A549 (cell line): ENCODE results near the gene NQO1. TPM values are rescaled to one million over a fixed set of nuclear protein-coding genes. Genes with fewer than 3 reads are reported as not detected.

Source experiments
- ATAC-seq, 2 experiments: fragments of 200-7000 bp in 1 of 2; fragments of >200 bp in 1 of 2; cut with Nextera tagmentation in 1 of 2; cut with Tn5 transposase in 1 of 2; 3 replicates each; pipeline versions ENCODE4 v1.8.0 to v1.9.1; 2018 to 2020; ENCODE audit warnings: mild to moderate bottlenecking in 1 of 2, moderate library complexity in 1 of 2
- CTCF ChIA-PET: fragments of 300-600 bp; sonication (Branson Sonifier 250); formaldehyde crosslinking; extraction: SDS; loops from one replicate; lab custom pipeline; 2021; ENCODE audit warnings: antibody characterized with exemption, inconsistent platforms; lab: Yijun Ruan, JAX
- POLR2A ChIA-PET: fragments of 350-600 bp; formaldehyde crosslinking; extraction: SDS; loops from one replicate; lab custom pipeline; 2021; ENCODE audit warnings: antibody characterized with exemption, inconsistent platforms; lab: Yijun Ruan, JAX
- DNase-seq, 2 experiments: peaks; one replicate each; pipeline versions ENCODE4 v3.0.0 to v3.0.0-alpha.2; 2011 to 2016; ENCODE audit warnings: low read depth in 1 of 2, low spot score in 1 of 2
- FAIRE-seq: peaks from 2 replicates; lab custom pipeline; 2011; peaks lifted over from hg19 to GRCh38; lab: Jason Lieb, UNC
- H3K27ac ChIP-seq, 2 experiments: fragments of >200 bp; sonication (Bioruptor Twin); formaldehyde crosslinking; 3 replicates each; pipeline ENCODE4 v1.5.1; 2016 to 2017
- H3K4me1 ChIP-seq: fragments of >200 bp; sonication (Bioruptor Twin); formaldehyde crosslinking; 3 replicates; pipeline ENCODE4 v1.6.1; 2016
- H3K4me2 ChIP-seq: fragments of >200 bp; sonication (Bioruptor Twin); formaldehyde crosslinking; 3 replicates; pipeline ENCODE4 v1.6.1; 2016
- H3K4me3 ChIP-seq: fragments of >200 bp; sonication (Bioruptor Twin); formaldehyde crosslinking; 3 replicates; pipeline ENCODE4 v1.5.1; 2016
- H3K9me3 ChIP-seq: fragments of >200 bp; sonication (Bioruptor Twin); formaldehyde crosslinking; 3 replicates; pipeline ENCODE4 v1.6.1; 2016
- ATOH8 ChIP-seq: fragments of 250-450 bp; sonication (Bioruptor Pico); IDR thresholded peaks from 2 replicates; pipeline ENCODE4 v1.5.0; 2020; ENCODE audit warnings: low read depth, mild to moderate bottlenecking, moderate library complexity
- BHLHE40 ChIP-seq: IDR thresholded peaks from 2 replicates; pipeline ENCODE4 v1.6.1; 2012; ENCODE audit warnings: low read depth, low read length, inconsistent platforms
- CBX8 ChIP-seq: fragments of 200-600 bp; sonication (generic); IDR thresholded peaks from 2 replicates; pipeline ENCODE4 v1.6.1; 2016
- CEBPB ChIP-seq, 2 experiments: fragments of >200 bp in 1 of 2; sonication (Bioruptor Twin) in 1 of 2; formaldehyde crosslinking in 1 of 2; IDR thresholded peaks; 2 replicates each; pipeline ENCODE4 v1.6.1; 2012 to 2016
- CHD4 ChIP-seq: fragments of 200-600 bp; sonication (generic); IDR thresholded peaks from 2 replicates; pipeline ENCODE4 v1.6.1; 2016; ENCODE audit warnings: antibody characterized with exemption, mild to moderate bottlenecking, borderline replicate concordance
- GATA3 ChIP-seq: IDR thresholded peaks from 2 replicates; pipeline ENCODE4 v1.6.1; 2012; ENCODE audit warnings: borderline replicate concordance
- HOXB13 ChIP-seq: fragments of 250-450 bp; sonication (Bioruptor Pico); IDR thresholded peaks from 2 replicates; pipeline ENCODE4 v1.5.0; 2020; ENCODE audit warnings: low read depth, mild to moderate bottlenecking, moderate library complexity
- HOXB5 ChIP-seq: fragments of 250-450 bp; sonication (Bioruptor Pico); IDR thresholded peaks from 2 replicates; pipeline ENCODE4 v1.5.0; 2020; ENCODE audit warnings: mild to moderate bottlenecking, moderate library complexity
- MAX ChIP-seq: IDR thresholded peaks from 2 replicates; pipeline ENCODE4 v1.6.1; 2012
- MAZ ChIP-seq: fragments of 150-350 bp; IDR thresholded peaks from 2 replicates; pipeline ENCODE4 v1.6.1; 2014; ENCODE audit warnings: antibody characterized with exemption, low read depth, low read length, borderline replicate concordance
- NFE2L2 ChIP-seq: fragments of 150-350 bp; conservative IDR thresholded peaks from 2 replicates; pipeline ENCODE4 v1.6.1; 2014; ENCODE audit warnings: low read length
- NR3C1 ChIP-seq: fragments of >200 bp; sonication (Bioruptor Twin); formaldehyde crosslinking; IDR thresholded peaks from 3 replicates; pipeline ENCODE4 v1.6.1; 2017
- POLR2A ChIP-seq: IDR thresholded peaks from 2 replicates; pipeline ENCODE4 v1.6.1; 2012; ENCODE audit warnings: mild to moderate bottlenecking, low read length
- RCOR1 ChIP-seq: fragments of 150-350 bp; IDR thresholded peaks from 2 replicates; pipeline ENCODE4 v1.6.1; 2014; ENCODE audit warnings: antibody characterized with exemption, low read length, low read depth
- REST ChIP-seq: fragments of 200-600 bp; sonication (generic); IDR thresholded peaks from 2 replicates; pipeline ENCODE4 v1.6.1; 2016; ENCODE audit warnings: antibody characterized with exemption, mild to moderate bottlenecking, moderate library complexity
- RFX5 ChIP-seq: fragments of 450-650 bp; IDR thresholded peaks from 2 replicates; pipeline ENCODE4 v1.7.1; 2014; ENCODE audit warnings: antibody characterized with exemption, mild to moderate bottlenecking, moderate library complexity
- RNF2 ChIP-seq: fragments of 200-600 bp; sonication (generic); IDR thresholded peaks from 2 replicates; pipeline ENCODE4 v1.6.1; 2016; ENCODE audit warnings: low read depth, mild to moderate bottlenecking, antibody characterized with exemption, moderate library complexity, borderline replicate concordance
- ZC3H11A ChIP-seq: fragments of 450-650 bp; IDR thresholded peaks from 2 replicates; pipeline ENCODE4 v1.6.1; 2014; ENCODE audit warnings: antibody characterized with exemption, mild to moderate bottlenecking
- ZSCAN20 ChIP-seq: fragments of 250-450 bp; sonication (Bioruptor Pico); IDR thresholded peaks from 2 replicates; pipeline ENCODE4 v1.8.0; 2022; ENCODE audit warnings: mild to moderate bottlenecking, moderate library complexity
- WGBS: methylation state at CpG from one replicate; pipeline ENCODE4 v1.1.6; 2017; ENCODE audit errors: missing lambda C conversion rate; 5-methylcytosine and 5-hydroxymethylcytosine counted together
- polyA plus RNA-seq, 4 experiments: library from polyadenylated mRNA; depleted of rRNA in 3 of 4; stranded (reverse); fragments of >200 nt; fragmentation: RNase III in 1 of 4; extraction: RNeasy Plus Mini Kit Qiagen cat#74134 plus additional on column Dnase treatment in 1 of 4; gene quantifications; 2 replicates in 3 of 4; 3 replicates in 1 of 4; pipeline ENCODE4 v1.2.3, GENCODE V29; 2011 to 2017

The NQO1 gene
- polyA plus RNA-seq, 2 of the 4 experiments (the other 2 are of a cell fraction): 1,834 to 2,775 TPM

GRCh38 chr16:69662901-69663300 is 63.5 kb downstream of the NQO1 start:
- CTCF ChIA-PET: interaction anchor here (0.6 to 1.4 kb wide), 2 partner anchors 8 to 215 kb away, joined by 4 read pairs; no protein-coding TSS in a partner anchor
- Histone ChIP-seq H3K9me3 (no peaks in the 10 kb centered on the region), H3K4me3 (no peak overlapping the region), H3K4me1 (no peaks in the 10 kb centered on the region), H3K27ac (no peak overlapping the region), H3K4me2 (no peak overlapping the region)
- DNase-seq (no peak), FAIRE-seq (no peak), ATAC-seq (no peak)
- TF ChIP-seq GATA3 (no peak), RCOR1 (no peak), HOXB13 (CRISPR knock-in tag) (no peak), HOXB5 (no peak), NR3C1 (no peak), ZSCAN20 (CRISPR knock-in tag) (no peak), NFE2L2 (no peak)
- WGBS: 93% methylated on average over 1 of the region's 1 CpG
- POLR2A ChIA-PET: no interaction called here

GRCh38 chr16:69660166-69660565 is 66.2 kb downstream of the NQO1 start:
- TF ChIP-seq HOXB13 (CRISPR knock-in tag) (no peak), MAZ (no peak), BHLHE40 (no peak), MAX (no peak), POLR2A (no peak), CHD4 (no peak), ATOH8 (CRISPR knock-in tag) (no peak), REST (no peak), RFX5 (no peak), RNF2 (no peak), CEBPB (IDR thresholded peaks at IDR 0.05) (no peak), NFE2L2 (no peak), ZC3H11A (no peak), CBX8 (no peak)
- TF ChIP-seq, all 56 proteins: peak for 0
- Histone ChIP-seq H3K9me3 (no peaks in the 10 kb centered on the region), H3K4me3 (no peak overlapping the region), H3K4me1 (no peaks in the 10 kb centered on the region), H3K27ac (no peak overlapping the region), H3K4me2 (no peak overlapping the region)
- FAIRE-seq (no peak), ATAC-seq (no peak), DNase-seq (no peak)
- WGBS: 95% methylated on average over 4 of the region's 4 CpGs
- POLR2A ChIA-PET: no interaction called here
- CTCF ChIA-PET: no interaction called here

Other genes with a start within 250 kb of the NQO1 start
- gene NFAT5, start 160.6 kb downstream of the NQO1 start, polyA plus RNA-seq (2011; rRNA removed): 45.1 and 48.3 TPM in 2 replicates
- 8.2 to 9.5 TPM (median 8.3 TPM) in 3 replicates for gene NFAT5, start 160.6 kb downstream of the NQO1 start, polyA plus RNA-seq (2017; fragmentation: RNase III; extraction: RNeasy Plus Mini Kit Qiagen cat#74134 plus additional on column Dnase treatment)
- gene NOB1, start 28.4 kb upstream of the NQO1 start, polyA plus RNA-seq (2011; rRNA removed): 120 and 134 TPM in 2 replicates
- 111 to 123 TPM (median 116 TPM) in 3 replicates for gene NOB1, start 28.4 kb upstream of the NQO1 start, polyA plus RNA-seq (2017; fragmentation: RNase III; extraction: RNeasy Plus Mini Kit Qiagen cat#74134 plus additional on column Dnase treatment)
- 15.5 and 16.1 TPM in 2 replicates for gene WWP2, start 35.8 kb upstream of the NQO1 start, polyA plus RNA-seq (2011; rRNA removed)
- gene WWP2, start 35.8 kb upstream of the NQO1 start, polyA plus RNA-seq (2017; fragmentation: RNase III; extraction: RNeasy Plus Mini Kit Qiagen cat#74134 plus additional on column Dnase treatment): 16.2 to 17.6 TPM (median 16.9 TPM) in 3 replicates
- not detected in 2 replicates for gene CLEC18A, start 224.8 kb upstream of the NQO1 start, polyA plus RNA-seq (2011; rRNA removed)
- gene CLEC18A, start 224.8 kb upstream of the NQO1 start, polyA plus RNA-seq (2017; fragmentation: RNase III; extraction: RNeasy Plus Mini Kit Qiagen cat#74134 plus additional on column Dnase treatment): 0.23 to 0.33 TPM (median 0.25 TPM) in 3 replicates